HG03457 (cell line): ENCODE results near the gene TMEM185A.
"Not testable (repeated sequence)": the region's sequence is repeated elsewhere in the genome, so short reads cannot be mapped to it uniquely, and the experiment has no call there.

ENCODE experiments used
- ATAC-seq: cut with Tn5 transposase; IDR thresholded peaks from one replicate; pipeline ENCODE4 v1.9.1; 2021; ENCODE audit warnings: moderate number of reproducible peaks; ENCODE audit not compliant: unreplicated experiment

The TMEM185A gene

GRCh38 chrX:149631234-149632165, at the start of gene TMEM185A:
TSS of gene TMEM185A (minus strand) at chrX:149631792. CDS start at chrX:149631580, 212 bp downstream.
- peak; percentile 86 for ATAC-seq

GRCh38 chrX:149681182-149681581, 49.6 kb upstream of the TMEM185A start:
- no peak for ATAC-seq

GRCh38 chrX:149679164-149679678, 47.6 kb upstream of the TMEM185A start:
- ATAC-seq = not testable (repeated sequence)

- ATAC-seq = not testable (repeated sequence)
These were observed 44.0 kb upstream of the TMEM185A start for GRCh38 chrX:149675554-149675953.

GRCh38 chrX:149675088-149675487, 43.5 kb upstream of the TMEM185A start:
- ATAC-seq = not testable (repeated sequence)

GRCh38 chrX:149660613-149661012, 29.0 kb upstream of the TMEM185A start:
- not testable (repeated sequence) for ATAC-seq

GRCh38 chrX:149656260-149656884, 24.8 kb upstream of the TMEM185A start:
- not testable (repeated sequence) for ATAC-seq

GRCh38 chrX:149652232-149652981, 20.8 kb upstream of the TMEM185A start:
- no peak for ATAC-seq

- ATAC-seq = peak; percentile 52
These were observed 18.6 kb upstream of the TMEM185A start for GRCh38 chrX:149650162-149650561.

- no peak for ATAC-seq
These were observed 17.3 kb upstream of the TMEM185A start for GRCh38 chrX:149648932-149649331.

- ATAC-seq = no peak
These were observed 15.9 kb upstream of the TMEM185A start for GRCh38 chrX:149647505-149647904.

GRCh38 chrX:149643496-149643895, 11.9 kb upstream of the TMEM185A start:
- no peak for ATAC-seq

- ATAC-seq = no peak
These were observed 10.2 kb upstream of the TMEM185A start for GRCh38 chrX:149641835-149642234.

GRCh38 chrX:149641432-149641831, 9.8 kb upstream of the TMEM185A start:
- ATAC-seq = no peak

GRCh38 chrX:149639568-149639967, 8.0 kb upstream of the TMEM185A start:
- ATAC-seq = no peak

- no peak for ATAC-seq
These were observed 7.3 kb upstream of the TMEM185A start for GRCh38 chrX:149638860-149639259.

- no peak for ATAC-seq
These were observed 1.9 kb upstream of the TMEM185A start for GRCh38 chrX:149633511-149633910.

- ATAC-seq = no peak
These were observed 835 bp downstream of the TMEM185A start for GRCh38 chrX:149630681-149631233.

GRCh38 chrX:149629730-149630387, 1.7 kb downstream of the TMEM185A start:
- no peak for ATAC-seq

- no peak for ATAC-seq
These were observed 2.8 kb downstream of the TMEM185A start for GRCh38 chrX:149628768-149629167.
